Measurements from ENCODE around the gene DCAF5.
"Not testable (repeated sequence)": the region's sequence is repeated elsewhere in the genome, so short reads cannot be mapped to it uniquely, and the experiment has no call there.

DCAF5 gene

GRCh38 chr14:69152902-69153151, at the start of gene DCAF5:
Gene DCAF5, minus strand, starts transcription at chr14:69153119. Its CDS starts 141 bp downstream, at chr14:69152978.
- DNase-seq = peak in 3 of 4 experiments; percentile 74 to 86 (median 85)

- DNase-seq = no peak
Observed at GRCh38 chr14:69199786-69200185, 46.9 kb upstream of the DCAF5 start.

GRCh38 chr14:69193721-69194120, 40.8 kb upstream of the DCAF5 start:
- DNase-seq = no peak

GRCh38 chr14:69191340-69192111, 38.6 kb upstream of the DCAF5 start, which contains the start of gene EXD2:
Gene EXD2, plus strand, starts transcription at chr14:69191498. Its CDS starts 17,973 bp downstream, at chr14:69209471.
- DNase-seq = peak; percentile 15 to 51 (median 32)

- DNase-seq = no peak
Observed at GRCh38 chr14:69190191-69190590, 37.3 kb upstream of the DCAF5 start.

GRCh38 chr14:69183735-69184134, 30.8 kb upstream of the DCAF5 start:
- DNase-seq = no peak

- DNase-seq = not testable (repeated sequence)
Observed at GRCh38 chr14:69182580-69182979, 29.7 kb upstream of the DCAF5 start.

- DNase-seq = no peak
Observed at GRCh38 chr14:69181491-69181890, 28.6 kb upstream of the DCAF5 start.

- no peak for DNase-seq
Observed at GRCh38 chr14:69175130-69175529, 22.2 kb upstream of the DCAF5 start.

- no peak for DNase-seq
Observed at GRCh38 chr14:69171569-69171968, 18.6 kb upstream of the DCAF5 start.

- DNase-seq = no peak
Observed at GRCh38 chr14:69170839-69171238, 17.9 kb upstream of the DCAF5 start.

GRCh38 chr14:69165787-69166186, 12.9 kb upstream of the DCAF5 start:
- not testable (repeated sequence) for DNase-seq

GRCh38 chr14:69161590-69161989, 8.7 kb upstream of the DCAF5 start:
- DNase-seq = no peak

- no peak for DNase-seq
Observed at GRCh38 chr14:69156224-69156623, 3.3 kb upstream of the DCAF5 start.

- no peak for DNase-seq
Observed at GRCh38 chr14:69154779-69155178, 1.9 kb upstream of the DCAF5 start.

GRCh38 chr14:69153873-69154270, 953 bp upstream of the DCAF5 start:
- DNase-seq = no peak

GRCh38 chr14:69153152-69153872, 393 bp upstream of the DCAF5 start:
- peak in 2 of 4 experiments; percentile 18 to 73 for DNase-seq

GRCh38 chr14:69152181-69152901, 578 bp downstream of the DCAF5 start:
- DNase-seq = peak in 2 of 4 experiments; percentile 31 to 55

- peak; percentile 47 to 67 (median 54) for DNase-seq
Observed at GRCh38 chr14:69151458-69152180, 1.3 kb downstream of the DCAF5 start.

- no peak for DNase-seq
Observed at GRCh38 chr14:69149461-69150244, 3.3 kb downstream of the DCAF5 start.

- DNase-seq = no peak
Observed at GRCh38 chr14:69142101-69142500, 10.8 kb downstream of the DCAF5 start.

- DNase-seq = no peak
Observed at GRCh38 chr14:69141550-69141949, 11.4 kb downstream of the DCAF5 start.

All from activated naive CD4-positive, alpha-beta T cell (primary cell).